Eye (tissue), 1 donor: Measurements from ENCODE around the gene TAGLN.

Experiments used
- DNase-seq: peaks from one replicate; pipeline ENCODE4 v3.0.0-alpha.2; 2015

TAGLN gene

DNA sequence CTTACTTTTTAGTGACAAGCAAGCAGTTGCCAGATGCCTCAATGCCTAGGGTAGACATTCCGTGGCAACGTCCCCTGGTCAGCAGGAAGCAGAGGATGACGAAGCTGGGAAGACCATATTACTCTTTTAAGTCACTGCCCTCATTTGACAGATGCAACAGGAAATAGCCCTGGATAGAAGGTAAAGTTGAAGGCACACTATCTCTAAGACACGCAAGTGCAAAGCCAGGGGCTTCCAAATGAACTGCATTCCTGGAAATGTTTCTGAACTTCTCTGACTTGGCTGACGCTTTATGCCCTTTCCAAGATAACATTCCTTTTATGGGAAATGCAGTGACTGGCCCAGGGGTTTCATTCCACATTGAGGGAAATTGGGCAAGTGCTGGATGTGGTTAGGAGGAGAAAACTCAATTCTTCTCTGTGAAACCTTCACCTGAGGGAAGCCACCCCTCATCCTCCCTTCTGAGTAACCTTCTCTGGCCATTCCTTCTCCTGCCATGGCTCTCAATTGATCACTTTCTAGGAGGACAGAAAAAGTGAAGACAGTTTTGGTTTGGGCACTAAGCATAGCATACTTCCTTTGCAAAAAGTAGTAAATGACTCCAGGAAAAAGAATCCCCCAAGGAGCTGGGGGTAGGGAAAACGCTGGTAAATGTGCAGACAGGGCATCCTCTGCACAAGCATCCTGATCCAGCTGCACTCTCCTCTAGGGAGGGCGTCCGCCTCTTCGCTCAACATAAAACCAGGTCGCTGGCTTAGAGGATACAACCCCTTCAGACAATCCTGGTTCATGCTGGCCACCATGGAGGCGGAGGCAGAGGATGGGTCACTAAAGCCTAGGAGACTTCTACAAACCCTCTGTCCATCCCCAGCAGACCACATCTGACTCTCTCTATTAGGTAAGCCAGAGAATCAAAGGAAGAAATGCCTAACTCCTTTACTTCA lies 18.2 kb downstream of the TAGLN start:
- no peak for DNase-seq

DNA sequence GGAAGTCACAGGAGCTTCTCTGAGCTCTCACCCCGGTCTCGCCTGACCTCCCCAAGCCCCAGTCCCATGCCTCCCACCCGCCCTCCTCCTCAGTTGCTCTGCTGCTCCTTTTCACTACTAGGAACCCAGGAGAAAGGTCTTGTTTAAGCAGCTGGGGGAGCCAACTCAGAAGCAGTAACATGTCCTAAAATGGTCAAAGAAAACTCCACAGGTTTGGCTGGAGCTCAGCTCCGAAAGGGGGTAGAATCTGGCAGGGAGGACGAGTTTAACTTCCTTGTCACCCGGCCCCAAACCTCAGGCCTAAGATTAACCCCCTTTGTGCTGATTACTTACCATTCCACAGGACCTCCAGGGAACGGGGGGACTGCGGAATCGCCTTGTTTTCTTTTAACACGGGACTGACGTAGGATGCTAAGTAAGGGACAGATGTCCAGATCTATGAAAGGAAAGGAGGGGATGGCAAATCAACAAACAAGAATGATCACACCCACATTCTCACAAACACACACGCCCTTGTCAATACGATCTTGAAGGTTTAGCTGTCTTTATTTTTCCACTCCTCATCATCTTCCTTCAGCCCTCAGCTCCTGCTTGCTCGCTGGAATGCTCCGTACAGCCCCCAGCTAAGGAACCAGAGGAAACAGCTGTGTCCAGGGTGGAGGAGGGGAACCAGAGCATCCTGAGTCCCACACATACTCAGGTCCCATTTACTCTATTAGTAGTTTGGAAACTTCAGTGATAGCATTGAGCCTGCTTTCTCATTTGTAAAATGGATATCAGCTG lies 19.2 kb downstream of the TAGLN start:
- no peak for DNase-seq

DNA sequence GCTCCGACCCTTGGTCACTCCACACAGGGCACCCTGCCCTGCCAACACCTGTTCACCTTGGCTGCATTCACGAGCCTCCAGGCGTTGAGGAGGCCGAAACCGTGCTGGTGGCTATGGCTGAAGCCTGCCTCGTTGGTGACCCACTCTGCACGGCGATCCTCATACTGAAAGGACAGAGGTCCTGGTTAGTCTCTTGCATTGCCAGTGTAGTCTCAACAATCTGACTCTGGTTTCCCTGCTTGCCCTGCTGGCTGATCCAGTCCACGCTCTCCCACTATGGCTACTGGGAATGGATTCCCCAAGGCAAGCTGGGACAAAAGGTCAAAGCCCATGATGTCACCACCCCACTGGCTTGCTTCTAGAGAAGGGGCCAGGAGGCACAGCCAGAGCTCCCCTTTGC lies 19.8 kb downstream of the TAGLN start:
- no peak for DNase-seq

DNA sequence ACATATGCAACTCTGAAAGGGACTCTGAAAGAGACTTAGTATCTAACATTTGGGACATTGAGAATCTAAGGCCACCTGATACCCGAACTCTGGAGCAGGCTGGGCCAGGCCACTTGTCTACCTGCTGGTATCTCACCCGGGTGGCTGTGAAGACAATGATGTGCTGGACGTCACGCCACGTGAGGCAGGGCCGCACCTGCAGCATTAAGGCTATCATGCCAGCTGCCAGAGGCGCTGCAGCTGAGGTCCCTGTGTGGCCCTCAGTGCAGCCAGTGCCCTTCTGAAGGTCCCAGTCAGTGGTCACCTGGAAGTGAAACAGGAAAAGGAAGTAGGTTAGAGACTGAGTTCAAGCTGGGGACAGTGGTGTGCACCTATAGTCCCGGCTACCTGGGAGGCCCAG lies 20.3 kb downstream of the TAGLN start:
- no peak for DNase-seq

DNA sequence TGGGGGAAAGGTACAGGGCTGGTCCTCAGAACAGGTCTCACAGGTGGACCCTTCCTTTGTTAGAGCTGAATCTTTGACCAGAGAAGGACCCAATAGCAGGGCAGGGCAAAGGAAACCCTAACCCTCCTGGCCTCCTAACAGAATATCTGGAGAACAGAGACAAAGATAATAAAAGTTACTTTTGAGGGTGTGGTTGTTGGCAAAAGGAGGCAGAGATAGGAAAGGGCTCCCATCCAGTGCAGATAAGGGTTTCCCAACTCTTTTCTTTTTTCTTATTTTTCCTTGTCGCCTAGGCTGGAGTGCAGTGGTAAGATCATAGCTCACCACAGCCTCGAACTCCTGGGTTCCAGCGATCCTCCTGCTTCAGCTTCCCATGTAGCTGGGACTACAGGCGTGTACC lies 20.8 kb downstream of the TAGLN start:
- DNase-seq: no peak

DNA sequence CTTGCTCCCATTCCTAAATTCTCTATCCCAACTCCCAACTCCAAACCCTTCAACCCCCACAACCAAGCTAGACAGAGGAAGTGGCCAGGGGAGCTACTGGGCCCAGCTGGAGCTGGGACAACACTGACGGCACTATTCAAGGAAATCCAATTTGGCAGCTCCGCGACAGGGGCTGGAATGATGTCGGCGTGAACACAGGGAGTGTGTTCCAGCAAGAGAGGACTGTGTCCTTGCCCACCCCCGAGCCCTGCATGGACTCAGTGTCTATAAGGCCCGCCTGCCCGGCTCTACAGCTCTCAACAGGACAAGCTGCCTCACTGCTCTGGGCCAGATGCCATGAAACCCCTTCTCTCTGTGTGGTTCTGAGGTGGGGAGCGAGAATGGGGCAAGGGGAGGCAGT lies 21.4 kb downstream of the TAGLN start:
- DNase-seq: no peak

DNA sequence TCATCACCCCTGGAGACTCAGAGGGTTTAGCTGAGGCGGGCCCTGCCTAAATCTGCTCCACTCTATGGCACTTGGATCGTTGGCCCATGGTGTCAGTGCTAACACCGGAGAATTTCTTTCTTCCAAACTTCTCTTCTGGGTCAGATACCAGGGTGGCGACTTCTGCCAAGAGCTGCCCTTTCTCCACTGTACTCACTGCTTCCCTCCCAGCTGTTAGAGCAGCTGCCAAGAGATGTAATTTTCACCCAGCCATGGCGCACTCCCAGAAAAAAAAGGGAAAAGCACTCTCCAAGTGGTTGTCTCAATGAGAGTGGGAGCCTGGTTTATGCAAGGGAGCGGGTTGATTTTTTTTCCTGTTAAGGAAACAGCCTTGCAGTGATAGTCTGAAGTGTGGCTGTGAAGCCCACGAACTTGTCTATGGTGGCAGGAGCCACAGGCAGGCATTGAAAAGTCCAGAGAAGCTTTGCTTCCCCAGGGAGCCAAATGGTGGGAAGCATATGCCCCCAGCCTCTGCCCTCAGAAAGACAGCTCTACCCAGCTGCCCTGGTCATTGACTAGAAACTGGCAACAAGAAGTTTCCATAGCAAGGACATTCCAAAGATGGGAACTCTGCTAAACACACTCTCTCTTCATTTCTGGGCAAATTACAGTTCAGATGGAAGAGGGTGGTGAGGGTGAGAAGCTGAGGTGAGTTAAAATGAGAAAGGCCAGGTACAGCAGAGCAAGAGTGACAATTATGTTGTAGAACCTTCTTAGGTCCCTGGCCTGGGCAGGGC lies 22.0 kb downstream of the TAGLN start:
- DNase-seq: no peak

DNA sequence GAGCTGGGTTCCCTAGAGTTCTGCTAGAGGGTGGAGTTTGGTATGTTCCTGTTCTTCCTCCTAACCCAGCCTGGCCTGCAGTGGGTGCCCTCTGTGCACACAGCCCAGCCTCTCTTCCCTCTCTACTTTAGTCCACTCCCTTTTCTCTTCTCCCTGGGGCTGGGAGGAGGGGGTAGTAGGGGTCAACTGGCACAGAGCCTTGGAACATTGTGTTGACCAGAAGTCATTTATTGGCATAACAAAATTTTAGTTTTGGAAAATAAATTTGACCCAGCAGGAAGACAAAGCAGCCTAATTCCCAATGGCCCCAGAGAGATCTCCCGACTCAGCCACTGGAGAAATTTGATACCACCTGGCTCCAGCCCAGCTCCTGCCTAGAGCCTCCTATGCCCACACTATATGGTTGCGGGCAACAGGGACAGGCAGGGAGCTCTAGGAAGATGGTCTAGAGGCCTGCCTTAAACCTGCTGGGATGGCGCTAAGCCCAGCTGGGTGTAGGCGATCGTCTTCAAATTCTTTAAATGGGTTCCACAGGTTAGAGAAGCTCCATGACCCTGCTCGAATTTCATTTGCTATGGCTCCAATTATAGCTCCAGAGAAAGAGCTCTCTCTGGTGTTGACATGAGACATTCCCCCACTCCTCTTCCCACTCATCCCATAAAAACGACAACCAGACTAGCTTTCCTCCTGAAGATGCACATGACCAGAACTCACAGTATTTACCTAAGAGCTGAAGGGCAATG lies 22.8 kb downstream of the TAGLN start:
- no peak for DNase-seq

DNA sequence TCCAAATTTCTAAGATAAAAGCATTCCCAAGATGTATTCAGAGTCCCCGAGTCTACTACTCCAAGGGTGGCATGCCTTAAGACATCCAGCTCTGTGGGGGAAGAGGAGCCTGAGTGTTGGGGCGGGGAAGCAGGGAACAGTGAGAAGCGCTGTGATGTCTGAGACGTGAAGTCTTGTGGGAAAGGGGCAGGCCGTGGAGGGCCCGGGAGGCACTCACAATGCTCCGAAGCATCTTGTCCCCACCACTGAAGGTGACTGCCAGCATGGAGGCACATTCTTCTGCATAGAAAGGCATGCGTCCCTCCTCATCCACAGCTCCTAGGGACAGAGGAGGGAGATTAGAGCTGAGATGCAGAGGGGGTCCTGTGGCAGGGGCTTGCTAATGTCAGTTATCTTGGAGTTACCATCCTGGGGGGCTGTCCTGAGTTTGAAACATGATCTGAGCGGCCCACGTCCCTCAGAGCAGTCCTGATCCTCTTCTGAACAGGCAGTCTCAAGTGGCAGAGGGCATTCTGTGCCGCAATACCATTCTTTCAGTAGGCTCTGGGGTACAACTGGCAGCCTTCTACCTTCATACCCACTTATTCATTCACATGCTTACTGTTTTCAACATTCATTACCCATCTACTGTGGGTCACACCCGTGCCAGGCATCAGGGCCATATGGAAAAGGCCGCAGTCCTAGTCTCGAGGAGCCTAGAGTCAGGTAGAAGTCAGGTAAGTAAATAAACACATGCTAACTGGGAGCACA lies 24.0 kb downstream of the TAGLN start:
- no peak for DNase-seq

DNA sequence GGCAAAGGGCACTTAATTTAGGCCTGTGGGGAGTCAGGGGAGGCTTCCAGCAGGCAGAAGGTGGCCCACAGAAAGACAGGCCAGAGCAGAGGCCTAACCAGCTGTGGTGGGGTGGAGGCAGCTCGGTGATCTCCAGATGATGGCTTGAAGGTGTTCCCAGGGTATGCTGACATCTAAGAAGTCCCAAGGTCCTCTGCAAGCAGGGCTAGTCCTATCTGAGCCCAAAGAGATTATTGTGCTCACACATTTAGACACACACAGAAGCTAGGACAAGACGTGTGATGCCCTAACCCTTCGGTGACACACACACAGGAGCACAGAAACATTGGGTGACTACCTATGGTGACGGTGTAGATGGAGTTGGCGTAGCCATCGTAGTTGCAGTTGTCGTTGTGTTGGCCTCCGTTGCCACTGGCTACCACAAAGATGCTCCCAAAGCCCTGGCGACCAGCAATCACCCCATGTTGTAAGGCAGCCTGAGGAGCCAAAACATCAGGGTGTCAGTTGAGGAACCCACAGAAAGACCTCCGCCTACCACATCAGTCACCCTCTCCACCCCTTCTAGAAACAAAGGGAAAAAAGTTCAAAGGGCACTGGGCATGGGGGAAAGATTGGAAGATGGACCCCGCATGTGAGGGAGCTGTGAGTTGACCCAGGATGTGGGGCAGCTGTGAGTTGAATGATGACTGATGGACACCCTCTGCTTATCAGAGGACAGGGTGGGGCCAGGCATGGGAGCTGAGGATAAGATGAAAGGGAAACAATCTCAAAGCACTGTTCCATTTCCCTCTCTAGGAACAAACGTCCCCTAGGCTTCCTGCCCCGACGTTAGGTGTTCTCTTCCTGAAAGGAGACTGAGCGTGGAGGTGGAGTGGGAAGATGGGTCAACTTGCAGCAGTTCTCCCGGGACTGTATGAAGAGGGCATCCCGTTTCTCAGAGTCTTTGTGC lies 24.8 kb downstream of the TAGLN start:
- DNase-seq: no peak

DNA sequence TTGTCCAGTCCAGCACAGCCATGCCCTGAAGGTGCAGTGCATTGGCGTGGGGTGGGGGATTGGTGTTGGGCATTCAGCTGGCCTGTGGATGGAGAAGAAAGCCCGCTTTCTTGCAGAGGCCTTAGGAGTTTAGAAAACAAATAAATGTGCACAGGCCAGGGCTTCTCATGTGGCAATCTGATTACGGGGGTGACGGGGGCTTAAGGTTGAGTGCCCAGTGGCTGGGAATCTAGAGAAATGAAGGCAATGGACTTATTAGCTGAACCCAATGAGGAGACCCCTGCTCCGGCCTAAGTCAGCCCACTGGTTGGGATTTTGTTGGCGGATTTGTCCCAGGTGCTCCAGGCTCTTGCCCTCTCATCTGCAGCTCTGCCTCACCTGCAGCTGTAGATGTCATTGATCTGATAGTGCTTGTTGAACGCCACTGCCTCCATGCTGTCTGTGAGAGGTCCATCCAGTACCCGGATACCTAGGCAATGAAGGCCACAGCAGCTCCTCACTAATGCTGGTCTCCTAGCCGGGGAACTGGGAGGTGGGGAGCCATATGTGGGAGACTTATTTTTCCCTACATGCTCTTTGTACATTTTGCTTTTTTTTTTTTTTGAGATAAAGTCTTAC lies 26.5 kb downstream of the TAGLN start:
- DNase-seq: no peak

DNA sequence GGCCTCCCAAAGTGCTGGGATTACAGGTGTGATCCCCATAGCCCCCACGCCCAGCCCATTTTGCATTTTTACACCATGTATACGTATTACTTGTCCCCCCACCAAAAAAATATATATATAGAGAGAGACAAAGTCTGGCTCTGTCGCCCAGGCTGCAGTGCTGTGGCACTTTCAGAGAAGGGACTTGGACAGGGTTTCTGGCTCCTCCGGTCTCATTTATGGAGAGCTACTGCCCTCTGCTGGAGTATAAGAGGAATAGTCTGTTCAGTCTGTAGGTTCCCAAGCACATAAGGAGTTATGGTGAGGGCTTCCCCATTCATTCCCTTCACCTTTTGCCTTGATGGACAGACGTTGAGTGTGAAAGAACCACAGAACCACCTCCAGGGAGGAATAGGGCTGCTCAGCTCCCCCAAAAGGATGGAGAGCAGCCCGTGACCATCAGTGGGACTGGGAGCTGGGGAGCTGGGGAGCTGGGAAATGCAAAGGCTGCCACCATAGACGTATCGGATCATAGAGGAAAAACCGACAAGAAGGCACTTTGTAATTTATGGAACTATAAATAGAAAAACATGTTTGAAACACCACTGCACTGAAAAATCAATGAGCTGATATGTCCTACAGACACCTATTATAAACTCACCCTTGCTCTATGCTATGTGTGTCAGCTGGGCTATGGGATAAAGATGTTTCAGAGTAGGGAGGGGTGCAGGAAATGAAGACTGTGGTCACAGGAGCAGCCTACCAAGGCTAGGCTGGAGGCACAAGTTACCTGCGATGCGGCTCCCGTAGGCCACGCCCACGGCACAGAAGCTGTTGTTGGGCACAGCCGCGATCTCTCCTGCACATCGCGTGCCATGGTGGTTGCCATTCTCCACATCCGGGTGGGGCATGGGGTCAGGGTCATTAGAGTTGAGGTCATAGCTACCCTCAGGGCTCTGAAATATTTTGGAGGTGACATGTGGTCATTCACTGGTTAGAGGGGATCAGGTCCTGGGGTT lies 27.5 kb downstream of the TAGLN start:
- peak; percentile 92 for DNase-seq

DNA sequence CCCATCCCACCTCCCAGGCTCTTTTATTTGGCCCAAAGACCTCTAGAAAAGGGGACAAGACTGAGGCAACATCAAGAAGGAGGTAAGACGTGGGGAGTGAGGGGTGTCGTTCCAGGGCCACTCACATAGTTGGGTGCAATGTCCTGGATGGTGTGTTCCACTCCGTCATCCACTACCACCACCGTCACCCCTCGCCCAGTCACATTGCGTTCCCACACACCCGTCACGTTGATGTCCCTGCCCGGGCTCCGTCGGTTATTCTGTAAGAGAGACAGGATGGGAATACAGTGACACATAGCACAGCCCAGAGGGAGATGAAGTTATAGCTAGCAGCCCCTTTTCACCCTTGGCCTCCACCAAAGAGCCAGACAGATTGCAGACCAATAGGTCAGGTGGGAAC lies 28.9 kb downstream of the TAGLN start:
- no peak for DNase-seq

DNA sequence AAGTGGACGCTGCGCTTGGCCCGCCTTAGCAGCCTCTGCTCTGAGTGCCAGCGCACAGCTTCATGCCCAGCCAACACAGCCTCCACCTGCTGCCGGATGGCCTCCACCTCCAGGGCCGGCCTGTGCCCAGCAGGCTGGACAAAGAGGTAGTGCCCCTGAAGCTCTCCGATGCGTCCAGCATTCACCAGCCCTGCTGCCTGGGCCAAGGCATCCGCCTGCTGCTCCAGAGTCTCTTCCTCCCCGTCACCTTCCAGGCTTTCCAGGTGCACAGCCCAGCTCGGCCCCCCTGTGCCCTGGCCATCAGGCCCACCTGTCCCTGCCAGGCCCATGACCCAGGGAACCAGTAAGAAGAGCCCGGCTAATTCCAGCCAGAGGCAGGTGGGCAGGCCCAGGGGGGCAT lies 30.2 kb downstream of the TAGLN start:
- DNase-seq: no peak

DNA sequence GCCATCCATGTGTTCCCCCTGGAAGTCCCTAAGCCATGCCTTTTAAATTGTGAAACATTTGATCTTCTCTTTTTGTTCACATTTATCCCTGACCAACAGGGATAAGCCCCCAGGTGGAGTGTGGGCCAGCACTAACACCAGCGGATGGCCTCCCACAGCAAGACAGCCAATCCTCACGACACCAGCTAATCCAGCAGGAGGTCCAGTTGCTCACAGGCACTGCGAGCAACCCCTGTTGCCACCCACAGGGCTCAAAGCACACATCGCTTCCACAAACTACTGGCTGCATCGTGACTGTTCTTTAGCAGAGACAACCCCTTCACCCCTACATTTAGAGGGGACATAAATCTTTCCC lies 30.7 kb downstream of the TAGLN start:
- DNase-seq: no peak

DNA sequence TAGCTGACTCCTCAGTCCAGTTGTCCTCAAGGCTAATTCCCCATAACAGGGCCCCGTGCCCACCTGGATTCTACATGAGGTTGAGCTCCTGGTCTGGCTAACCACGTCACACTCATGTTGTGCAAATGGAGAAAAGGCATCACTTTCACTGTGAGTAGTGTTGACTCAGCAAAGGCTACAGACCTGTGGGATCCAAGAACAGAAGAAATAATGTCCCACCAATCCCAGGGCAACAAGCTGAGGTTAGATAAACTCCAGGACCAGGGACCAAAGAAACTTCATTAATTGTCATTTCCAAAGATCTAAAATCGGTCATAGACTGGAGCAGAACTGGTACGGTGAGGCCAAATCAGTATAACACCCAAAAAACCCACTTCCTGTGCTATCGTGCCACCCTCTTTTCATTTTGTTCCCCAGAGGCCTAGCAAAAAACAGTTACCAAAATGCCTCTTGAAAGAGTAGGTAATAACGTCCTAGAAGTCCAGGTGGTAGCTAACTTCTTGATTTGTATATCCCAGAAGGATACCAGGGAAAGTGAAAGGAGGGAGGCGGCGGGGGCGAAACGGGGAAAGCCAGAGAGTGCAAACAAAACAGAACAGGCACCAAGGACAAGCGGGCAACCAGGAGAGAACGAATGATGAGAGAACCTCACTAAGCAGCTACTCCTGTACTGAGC lies 31.3 kb downstream of the TAGLN start:
- DNase-seq: no peak

DNA sequence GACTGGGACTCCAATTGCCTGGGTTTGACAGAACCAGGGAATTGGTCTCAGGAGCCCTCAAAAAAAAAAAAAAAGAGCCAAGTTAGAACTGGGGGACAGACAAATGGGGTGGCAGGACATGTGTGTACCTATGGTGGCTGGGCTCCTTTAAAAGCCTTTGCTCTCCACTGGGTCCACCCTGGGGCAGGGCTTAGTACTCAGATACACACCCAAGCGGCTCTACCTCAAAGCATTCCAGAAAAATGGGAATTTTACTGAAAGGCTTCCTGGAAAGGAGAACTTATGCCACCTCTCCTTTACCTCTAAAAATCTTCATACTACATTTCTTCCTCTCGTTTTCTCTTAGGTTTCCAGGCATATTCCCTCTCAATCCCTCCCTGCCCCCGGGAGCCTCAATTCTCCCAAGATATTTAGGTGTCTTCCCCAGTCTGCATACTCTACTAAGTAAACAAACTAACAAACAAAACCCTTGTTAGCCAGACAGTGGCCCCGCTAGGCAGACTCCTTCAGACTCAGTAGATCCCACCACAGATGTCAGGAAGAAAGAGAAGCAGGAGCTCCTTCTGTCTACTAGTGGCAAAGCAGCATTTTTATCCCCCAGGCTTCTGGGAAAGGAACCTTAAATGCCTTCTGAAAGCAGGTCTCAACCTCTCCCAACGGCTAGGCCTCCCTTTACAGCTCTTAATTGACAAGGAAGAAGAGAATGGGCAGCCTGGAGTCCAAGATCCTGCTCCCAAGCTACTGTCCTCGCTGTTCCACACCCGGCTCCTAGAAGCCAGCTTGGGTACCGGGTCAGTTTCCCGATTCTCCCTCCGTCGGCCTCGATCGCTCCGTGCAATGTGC lies 32.0 kb downstream of the TAGLN start:
- peak; percentile 4 for DNase-seq

DNA sequence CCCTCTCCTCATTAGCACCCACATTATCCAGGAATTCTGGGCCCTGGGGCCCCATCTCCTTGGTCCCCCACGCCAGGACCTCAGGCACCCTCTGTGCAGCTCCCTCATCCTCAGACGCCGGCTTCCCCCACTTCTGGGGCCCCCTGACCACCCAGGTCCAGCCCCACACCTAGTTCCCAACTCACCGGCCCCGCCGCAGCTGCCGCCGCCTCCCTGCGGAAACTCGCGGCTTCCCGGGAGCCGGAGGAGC lies 32.6 kb downstream of the TAGLN start, which contains the start of gene PCSK7:
PCSK7 (minus strand) TSS at position 232 of the 250 bp plus-strand sequence. CDS start 2,229 bp downstream, outside the sequence.
- no peak for DNase-seq
